Measurements from ENCODE around the gene SDCBP2. TPM values are rescaled to one million over a fixed set of nuclear protein-coding genes. Genes with fewer than 3 reads are reported as not detected.

Gene SDCBP2
- total and polyA plus RNA-seq, 10 of the 15 experiments (the other 5 are each of a cell fraction or from before 2014, with no cell fraction given): 0.16 to 2.4 (median 1.1) TPM; not detected in 1

DNA sequence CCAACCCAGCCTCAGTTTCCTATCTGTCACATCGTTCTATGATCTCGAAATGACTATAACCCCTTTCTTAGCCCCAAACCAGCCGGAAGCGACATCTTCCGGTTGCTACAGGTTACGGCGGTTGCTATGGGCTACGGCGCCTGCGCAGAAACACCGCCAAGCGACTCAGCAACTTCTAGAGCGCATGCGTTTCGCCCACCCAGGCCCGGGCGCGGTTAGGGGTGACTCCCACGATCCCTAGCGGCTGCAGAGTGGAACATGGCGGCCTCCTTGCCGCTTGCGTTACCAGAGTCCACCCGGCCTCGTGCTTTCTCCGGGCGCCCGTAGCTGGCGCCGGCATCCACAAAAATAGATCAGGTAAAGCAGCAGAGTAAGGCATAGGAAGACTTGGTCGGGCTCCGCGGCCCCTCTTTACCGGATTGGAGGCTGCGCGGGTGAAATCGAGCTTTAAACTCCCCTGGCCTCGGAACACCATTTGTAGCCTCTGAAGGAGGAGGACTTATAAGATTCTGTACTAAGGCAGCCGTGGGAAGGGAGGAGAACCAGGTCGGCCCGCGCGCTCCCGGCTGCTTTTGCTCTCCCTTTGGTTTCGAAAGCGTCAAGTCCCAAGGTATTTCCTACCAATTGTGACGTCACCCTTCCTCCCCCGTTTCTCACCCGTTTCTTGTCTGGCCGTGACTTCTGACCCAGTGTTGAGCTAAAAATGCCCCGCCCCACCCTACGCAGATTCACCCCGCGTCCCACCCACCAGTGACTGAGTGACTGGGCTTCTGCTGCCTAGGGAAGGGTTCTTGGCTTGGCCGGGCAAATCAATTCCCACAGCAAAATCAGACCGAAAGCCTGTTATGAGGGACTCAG is 3.5 kb downstream of the SDCBP2 start (continued):
- TF ChIP-seq, protein P1, sequence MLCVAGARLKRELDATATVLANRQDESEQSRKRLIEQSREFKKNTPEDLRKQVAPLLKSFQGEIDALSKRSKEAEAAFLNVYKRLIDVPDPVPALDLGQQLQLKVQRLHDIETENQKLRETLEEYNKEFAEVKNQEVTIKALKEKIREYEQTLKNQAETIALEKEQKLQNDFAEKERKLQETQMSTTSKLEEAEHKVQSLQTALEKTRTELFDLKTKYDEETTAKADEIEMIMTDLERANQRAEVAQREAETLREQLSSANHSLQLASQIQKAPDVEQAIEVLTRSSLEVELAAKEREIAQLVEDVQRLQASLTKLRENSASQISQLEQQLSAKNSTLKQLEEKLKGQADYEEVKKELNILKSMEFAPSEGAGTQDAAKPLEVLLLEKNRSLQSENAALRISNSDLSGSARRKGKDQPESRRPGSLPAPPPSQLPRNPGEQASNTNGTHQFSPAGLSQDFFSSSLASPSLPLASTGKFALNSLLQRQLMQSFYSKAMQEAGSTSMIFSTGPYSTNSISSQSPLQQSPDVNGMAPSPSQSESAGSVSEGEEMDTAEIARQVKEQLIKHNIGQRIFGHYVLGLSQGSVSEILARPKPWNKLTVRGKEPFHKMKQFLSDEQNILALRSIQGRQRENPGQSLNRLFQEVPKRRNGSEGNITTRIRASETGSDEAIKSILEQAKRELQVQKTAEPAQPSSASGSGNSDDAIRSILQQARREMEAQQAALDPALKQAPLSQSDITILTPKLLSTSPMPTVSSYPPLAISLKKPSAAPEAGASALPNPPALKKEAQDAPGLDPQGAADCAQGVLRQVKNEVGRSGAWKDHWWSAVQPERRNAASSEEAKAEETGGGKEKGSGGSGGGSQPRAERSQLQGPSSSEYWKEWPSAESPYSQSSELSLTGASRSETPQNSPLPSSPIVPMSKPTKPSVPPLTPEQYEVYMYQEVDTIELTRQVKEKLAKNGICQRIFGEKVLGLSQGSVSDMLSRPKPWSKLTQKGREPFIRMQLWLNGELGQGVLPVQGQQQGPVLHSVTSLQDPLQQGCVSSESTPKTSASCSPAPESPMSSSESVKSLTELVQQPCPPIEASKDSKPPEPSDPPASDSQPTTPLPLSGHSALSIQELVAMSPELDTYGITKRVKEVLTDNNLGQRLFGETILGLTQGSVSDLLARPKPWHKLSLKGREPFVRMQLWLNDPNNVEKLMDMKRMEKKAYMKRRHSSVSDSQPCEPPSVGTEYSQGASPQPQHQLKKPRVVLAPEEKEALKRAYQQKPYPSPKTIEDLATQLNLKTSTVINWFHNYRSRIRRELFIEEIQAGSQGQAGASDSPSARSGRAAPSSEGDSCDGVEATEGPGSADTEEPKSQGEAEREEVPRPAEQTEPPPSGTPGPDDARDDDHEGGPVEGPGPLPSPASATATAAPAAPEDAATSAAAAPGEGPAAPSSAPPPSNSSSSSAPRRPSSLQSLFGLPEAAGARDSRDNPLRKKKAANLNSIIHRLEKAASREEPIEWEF (IDR thresholded peaks at IDR 0.05; ENCODE audit: insufficient replicate concordance, low read depth, low read length): peak; percentile 21
- TF ChIP-seq SP1 (IDR thresholded peaks at IDR 0.05; ENCODE audit: low read depth, low read length) (peak; percentile 29), ETV6 (conservative IDR thresholded peaks at IDR 0.05 in 1 of 2, IDR thresholded peaks at IDR 0.05 in 1 of 2; ENCODE audit: borderline replicate concordance in 1 of 2, low read depth in 1 of 2) (peak in 1 of 2 experiments; percentile 68; a peak in 1 of 4 replicates), MEF2B (IDR thresholded peaks at IDR 0.05; ENCODE audit: partially characterized antibody, poor library complexity, severe bottlenecking) (peak; percentile 95), ASH2L (IDR thresholded peaks at IDR 0.05; ENCODE audit: borderline replicate concordance, low read depth) (0 out of 2 replicates have a peak, but pooled peaks have one; percentile 36), POU2F2 (IDR thresholded peaks at IDR 0.05; ENCODE audit: borderline replicate concordance, low read depth, low read length) (peak; percentile 69), DPF2 (IDR thresholded peaks at IDR 0.05) (peak; percentile 58; the same call in 1 of the 2 replicates), CREB1 (IDR thresholded peaks at IDR 0.05; ENCODE audit: low read depth) (peak; percentile 87), ZSCAN29 (IDR thresholded peaks at IDR 0.05) (no peak), TAF1 (IDR thresholded peaks at IDR 0.05; ENCODE audit: borderline replicate concordance, low read depth, low read length) (peak; percentile 89), FOXM1 (IDR thresholded peaks at IDR 0.05; ENCODE audit: low read depth, low read length) (peak; percentile 79; the same call in 1 of the 2 replicates), FOS (IDR thresholded peaks at IDR 0.05; ENCODE audit: borderline replicate concordance, extremely low read depth, insufficient read length) (no peak), BHLHE40 (IDR thresholded peaks at IDR 0.05; ENCODE audit: borderline replicate concordance in 1 of 2, low read depth in 2 of 2, low read length in 1 of 2) (peak in 1 of 2 experiments; percentile 66; a peak in 2 of 4 replicates), EGR1 (IDR thresholded peaks at IDR 0.05; ENCODE audit: borderline replicate concordance in 1 of 2, low read depth in 2 of 2, low read length in 2 of 2) (peak in 1 of 2 experiments; percentile 80; a peak in 2 of 3 replicates), NR2F1 (conservative IDR thresholded peaks at IDR 0.05) (peak; percentile 84), POLR2AphosphoS5 (IDR thresholded peaks at IDR 0.05; ENCODE audit: low read length) (peak; percentile 95), LARP7 (IDR thresholded peaks at IDR 0.05) (peak; percentile 68)
- TF ChIP-seq, protein P2, sequence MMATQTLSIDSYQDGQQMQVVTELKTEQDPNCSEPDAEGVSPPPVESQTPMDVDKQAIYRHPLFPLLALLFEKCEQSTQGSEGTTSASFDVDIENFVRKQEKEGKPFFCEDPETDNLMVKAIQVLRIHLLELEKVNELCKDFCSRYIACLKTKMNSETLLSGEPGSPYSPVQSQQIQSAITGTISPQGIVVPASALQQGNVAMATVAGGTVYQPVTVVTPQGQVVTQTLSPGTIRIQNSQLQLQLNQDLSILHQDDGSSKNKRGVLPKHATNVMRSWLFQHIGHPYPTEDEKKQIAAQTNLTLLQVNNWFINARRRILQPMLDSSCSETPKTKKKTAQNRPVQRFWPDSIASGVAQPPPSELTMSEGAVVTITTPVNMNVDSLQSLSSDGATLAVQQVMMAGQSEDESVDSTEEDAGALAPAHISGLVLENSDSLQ (IDR thresholded peaks at IDR 0.05): peak; percentile 84
- TF ChIP-seq, protein P3, sequence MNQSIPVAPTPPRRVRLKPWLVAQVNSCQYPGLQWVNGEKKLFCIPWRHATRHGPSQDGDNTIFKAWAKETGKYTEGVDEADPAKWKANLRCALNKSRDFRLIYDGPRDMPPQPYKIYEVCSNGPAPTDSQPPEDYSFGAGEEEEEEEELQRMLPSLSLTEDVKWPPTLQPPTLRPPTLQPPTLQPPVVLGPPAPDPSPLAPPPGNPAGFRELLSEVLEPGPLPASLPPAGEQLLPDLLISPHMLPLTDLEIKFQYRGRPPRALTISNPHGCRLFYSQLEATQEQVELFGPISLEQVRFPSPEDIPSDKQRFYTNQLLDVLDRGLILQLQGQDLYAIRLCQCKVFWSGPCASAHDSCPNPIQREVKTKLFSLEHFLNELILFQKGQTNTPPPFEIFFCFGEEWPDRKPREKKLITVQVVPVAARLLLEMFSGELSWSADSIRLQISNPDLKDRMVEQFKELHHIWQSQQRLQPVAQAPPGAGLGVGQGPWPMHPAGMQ (IDR thresholded peaks at IDR 0.05; ENCODE audit: borderline replicate concordance): no peak
- TF ChIP-seq, protein P4, sequence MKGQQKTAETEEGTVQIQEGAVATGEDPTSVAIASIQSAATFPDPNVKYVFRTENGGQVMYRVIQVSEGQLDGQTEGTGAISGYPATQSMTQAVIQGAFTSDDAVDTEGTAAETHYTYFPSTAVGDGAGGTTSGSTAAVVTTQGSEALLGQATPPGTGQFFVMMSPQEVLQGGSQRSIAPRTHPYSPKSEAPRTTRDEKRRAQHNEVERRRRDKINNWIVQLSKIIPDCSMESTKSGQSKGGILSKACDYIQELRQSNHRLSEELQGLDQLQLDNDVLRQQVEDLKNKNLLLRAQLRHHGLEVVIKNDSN (IDR thresholded peaks at IDR 0.05; ENCODE audit: borderline replicate concordance, extremely low read length, insufficient read depth, low read depth, low read length): no peak

All from GM12878 (cell line).